ENCODE measurements around the gene WWC2. TPM values are rescaled to one million over a fixed set of nuclear protein-coding genes. Genes with fewer than 3 reads are reported as not detected.

WWC2 gene
- total RNA-seq, 1 donor from 2014 or later = 39.6 TPM

DNA sequence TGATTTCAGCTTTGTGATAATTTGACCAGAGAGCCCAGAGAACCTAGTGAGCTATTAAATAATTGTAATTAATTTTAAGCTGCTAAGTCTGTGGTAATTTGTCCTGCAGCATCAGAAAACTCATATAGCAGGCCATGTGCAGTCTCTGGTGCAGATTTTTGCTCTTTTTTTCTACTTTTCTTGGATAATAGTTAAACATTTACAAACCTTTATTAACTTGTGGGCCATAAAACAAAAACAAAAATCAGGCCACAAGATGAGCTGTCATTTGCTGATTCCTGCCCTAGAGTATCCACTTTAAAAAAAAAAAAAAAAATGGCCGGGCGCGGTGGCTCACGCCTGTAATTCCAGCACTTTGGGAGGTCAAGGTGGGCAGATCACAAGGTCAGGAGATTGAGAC, 121.2 kb downstream of the WWC2 start:
- Histone ChIP-seq H3K9ac (no peak overlapping the region), H3K27ac (no peak overlapping the region), H3K4me1 (peaks cover 3% of the 10 kb centered on the region), H3K9me3 (ENCODE audit: low read depth) (no peaks in the 10 kb centered on the region), H3K27me3 (no peaks in the 10 kb centered on the region), H3F3A (ENCODE audit: low read depth) (no peaks in the 10 kb centered on the region), H3K4me2 (no peak overlapping the region), H3K4me3 (no peak overlapping the region), H4K20me1 (ENCODE audit: low read depth) (no peaks in the 10 kb centered on the region), H3K36me3 (no peaks in the 10 kb centered on the region), H2AFZ (replicated peaks) (no peak overlapping the region), H3K79me2 (ENCODE audit: low read depth) (no peaks in the 10 kb centered on the region)
- Mint-ChIP-seq H3K36me3 (no peaks in the 10 kb centered on the region), H3K27ac (no peak overlapping the region), H3K4me1 (no peaks in the 10 kb centered on the region), H3K9me3 (no peaks in the 10 kb centered on the region), H3K4me3 (no peak overlapping the region), H3K27me3 (ENCODE audit: insufficient read depth, low read depth) (peaks cover 2% of the 10 kb centered on the region)
- TF ChIP-seq, protein P1, sequence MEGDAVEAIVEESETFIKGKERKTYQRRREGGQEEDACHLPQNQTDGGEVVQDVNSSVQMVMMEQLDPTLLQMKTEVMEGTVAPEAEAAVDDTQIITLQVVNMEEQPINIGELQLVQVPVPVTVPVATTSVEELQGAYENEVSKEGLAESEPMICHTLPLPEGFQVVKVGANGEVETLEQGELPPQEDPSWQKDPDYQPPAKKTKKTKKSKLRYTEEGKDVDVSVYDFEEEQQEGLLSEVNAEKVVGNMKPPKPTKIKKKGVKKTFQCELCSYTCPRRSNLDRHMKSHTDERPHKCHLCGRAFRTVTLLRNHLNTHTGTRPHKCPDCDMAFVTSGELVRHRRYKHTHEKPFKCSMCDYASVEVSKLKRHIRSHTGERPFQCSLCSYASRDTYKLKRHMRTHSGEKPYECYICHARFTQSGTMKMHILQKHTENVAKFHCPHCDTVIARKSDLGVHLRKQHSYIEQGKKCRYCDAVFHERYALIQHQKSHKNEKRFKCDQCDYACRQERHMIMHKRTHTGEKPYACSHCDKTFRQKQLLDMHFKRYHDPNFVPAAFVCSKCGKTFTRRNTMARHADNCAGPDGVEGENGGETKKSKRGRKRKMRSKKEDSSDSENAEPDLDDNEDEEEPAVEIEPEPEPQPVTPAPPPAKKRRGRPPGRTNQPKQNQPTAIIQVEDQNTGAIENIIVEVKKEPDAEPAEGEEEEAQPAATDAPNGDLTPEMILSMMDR (IDR thresholded peaks at IDR 0.05) = no peak
- TF ChIP-seq EZH2phosphoT487 (IDR thresholded peaks at IDR 0.05) (no peak), EZH2 (IDR thresholded peaks at IDR 0.05) (no peak)
- DNase-seq (ENCODE audit: low spot score) = no peak

DNA sequence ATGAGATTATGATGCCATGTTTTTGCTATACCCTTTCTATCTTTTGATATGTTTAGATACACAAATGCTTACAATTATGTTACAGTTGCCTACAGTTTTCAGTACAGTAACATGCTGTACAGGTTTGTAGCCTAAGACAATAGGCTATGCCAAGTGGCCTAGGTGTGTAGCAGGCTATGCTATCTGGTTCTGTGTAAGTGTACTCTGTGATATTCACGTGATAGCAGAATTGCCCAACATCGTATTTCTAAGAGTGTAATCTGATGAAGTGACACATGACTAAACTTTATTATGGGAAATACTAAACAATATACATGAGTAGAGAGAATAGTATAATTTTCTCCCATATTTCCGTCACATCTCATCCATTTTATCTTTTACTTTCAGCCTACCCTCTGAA, 124.0 kb downstream of the WWC2 start:
- Mint-ChIP-seq H3K4me3 (no peak overlapping the region), H3K27me3 (ENCODE audit: insufficient read depth, low read depth) (peaks cover 2% of the 10 kb centered on the region), H3K36me3 (no peaks in the 10 kb centered on the region), H3K4me1 (no peaks in the 10 kb centered on the region), H3K9me3 (no peaks in the 10 kb centered on the region), H3K27ac (no peak overlapping the region)
- no peaks in the 10 kb centered on the region for H3F3A ChIP-seq (ENCODE audit: low read depth)
- H3K27ac ChIP-seq = no peak overlapping the region
- no peak overlapping the region for H3K9ac ChIP-seq
- no peaks in the 10 kb centered on the region for H3K9me3 ChIP-seq (ENCODE audit: low read depth)
- no peak overlapping the region for H3K4me3 ChIP-seq
- no peaks in the 10 kb centered on the region for H3K36me3 ChIP-seq
- no peaks in the 10 kb centered on the region for H4K20me1 ChIP-seq (ENCODE audit: low read depth)
- DNase-seq (ENCODE audit: low spot score) = no peak
- H3K4me2 ChIP-seq = no peak overlapping the region
- H3K27me3 ChIP-seq = no peaks in the 10 kb centered on the region
- H3K79me2 ChIP-seq (ENCODE audit: low read depth) = no peaks in the 10 kb centered on the region
- no peak overlapping the region for H2AFZ ChIP-seq (replicated peaks)
- peaks cover 13% of the 10 kb centered on the region for H3K4me1 ChIP-seq
- TF ChIP-seq EZH2phosphoT487 (IDR thresholded peaks at IDR 0.05) (no peak), EZH2 (IDR thresholded peaks at IDR 0.05) (no peak)
- TF ChIP-seq, protein P1 (IDR thresholded peaks at IDR 0.05) = no peak

DNA sequence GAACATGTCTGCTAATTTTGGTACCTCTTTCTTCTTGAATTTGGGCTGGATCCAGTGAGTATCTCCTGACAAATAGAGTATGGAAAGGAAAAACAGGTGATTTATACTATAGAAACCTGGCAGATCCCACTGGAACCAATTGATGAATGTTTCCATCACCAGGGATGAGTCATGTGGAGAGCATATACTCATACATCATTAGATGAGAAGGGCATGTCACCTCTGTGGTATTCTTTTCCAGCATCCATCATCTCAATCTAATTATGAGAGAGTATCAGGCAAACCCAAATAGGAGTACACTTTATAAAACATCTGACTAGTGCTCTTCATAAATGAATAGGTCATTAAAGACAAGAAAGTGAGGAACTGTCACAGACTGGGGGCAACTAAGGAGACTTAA, 130.3 kb downstream of the WWC2 start:
- H2AFZ ChIP-seq (replicated peaks) = no peak overlapping the region
- H3K9ac ChIP-seq = no peak overlapping the region
- peaks cover 7% of the 10 kb centered on the region for H3K36me3 Mint-ChIP-seq
- H3K27me3 Mint-ChIP-seq (ENCODE audit: insufficient read depth, low read depth) = no peaks in the 10 kb centered on the region
- no peaks in the 10 kb centered on the region for H3K27me3 ChIP-seq
- H4K20me1 ChIP-seq (ENCODE audit: low read depth) = peaks cover 6% of the 10 kb centered on the region
- no peak overlapping the region for H3K4me2 ChIP-seq
- H3K9me3 Mint-ChIP-seq = no peaks in the 10 kb centered on the region
- no peak overlapping the region for H3K4me3 Mint-ChIP-seq
- peaks cover 30% of the 10 kb centered on the region for H3K4me1 ChIP-seq
- peaks cover 24% of the 10 kb centered on the region for H3F3A ChIP-seq (ENCODE audit: low read depth)
- no peak overlapping the region for H3K27ac ChIP-seq
- H3K79me2 ChIP-seq (ENCODE audit: low read depth) = no peaks in the 10 kb centered on the region
- no peak overlapping the region for H3K27ac Mint-ChIP-seq
- DNase-seq (ENCODE audit: low spot score) = no peak
- H3K9me3 ChIP-seq (ENCODE audit: low read depth) = no peaks in the 10 kb centered on the region
- TF ChIP-seq EZH2phosphoT487 (IDR thresholded peaks at IDR 0.05) (no peak), EZH2 (IDR thresholded peaks at IDR 0.05) (no peak)
- peaks cover 2% of the 10 kb centered on the region for H3K4me1 Mint-ChIP-seq
- H3K36me3 ChIP-seq = peaks cover 3% of the 10 kb centered on the region
- H3K4me3 ChIP-seq = no peak overlapping the region

DNA sequence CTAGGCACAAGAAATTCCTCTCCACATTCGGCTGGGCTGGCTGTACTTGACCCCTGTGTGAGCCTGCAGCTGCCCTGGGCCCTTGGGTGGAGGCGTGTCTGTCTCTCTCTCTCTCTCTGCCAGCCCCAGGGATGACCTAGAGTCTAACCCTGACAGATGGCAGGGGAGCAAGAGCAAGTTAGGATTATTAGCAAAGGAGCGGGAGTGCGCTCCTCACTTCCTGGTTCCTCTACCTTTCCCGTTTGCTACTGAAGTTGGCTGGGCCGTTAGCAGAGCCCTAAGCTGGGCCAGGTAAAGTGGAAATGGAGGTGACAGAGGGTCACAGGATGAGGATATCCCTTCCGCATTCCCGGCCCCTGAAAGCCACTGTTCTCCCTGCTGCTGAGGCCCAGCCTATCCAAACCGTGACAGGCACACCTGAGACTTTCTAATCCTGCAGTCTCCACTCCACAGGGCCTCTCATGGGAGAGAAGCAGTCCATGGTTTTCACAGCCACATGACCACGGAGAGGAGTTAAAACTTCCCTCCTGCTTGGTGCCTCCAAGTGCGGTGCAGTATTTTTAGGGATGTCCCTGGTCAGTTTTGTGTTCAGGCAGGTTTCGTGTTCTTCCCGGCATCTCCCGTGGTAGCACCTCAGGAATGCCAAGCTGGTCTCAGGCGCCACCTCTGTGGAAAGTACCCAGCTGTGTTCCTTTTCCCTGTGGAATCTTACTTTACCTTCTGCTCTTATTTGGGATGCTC, 141.7 kb downstream of the WWC2 start:
- no peak overlapping the region for H3K27ac ChIP-seq
- H3K9me3 ChIP-seq (ENCODE audit: low read depth) = no peaks in the 10 kb centered on the region
- H3K4me1 ChIP-seq = peaks cover 12% of the 10 kb centered on the region
- H3K27me3 ChIP-seq = no peaks in the 10 kb centered on the region
- H2AFZ ChIP-seq (replicated peaks) = no peak overlapping the region
- peaks cover 14% of the 10 kb centered on the region for H3K4me1 Mint-ChIP-seq
- peaks cover 11% of the 10 kb centered on the region for H3K9me3 Mint-ChIP-seq
- DNase-seq (ENCODE audit: low spot score) = no peak
- no peak overlapping the region for H3K4me2 ChIP-seq
- no peak overlapping the region for H3K9ac ChIP-seq
- H4K20me1 ChIP-seq (ENCODE audit: low read depth) = no peaks in the 10 kb centered on the region
- no peaks in the 10 kb centered on the region for H3K36me3 ChIP-seq
- H3K4me3 ChIP-seq = no peak overlapping the region
- no peaks in the 10 kb centered on the region for H3F3A ChIP-seq (ENCODE audit: low read depth)
- no peak overlapping the region for H3K4me3 Mint-ChIP-seq
- H3K36me3 Mint-ChIP-seq = peaks cover 28% of the 10 kb centered on the region
- TF ChIP-seq, protein P1 (IDR thresholded peaks at IDR 0.05) = no peak
- no peak for TF ChIP-seq EZH2phosphoT487 (IDR thresholded peaks at IDR 0.05)
- no peak for TF ChIP-seq EZH2 (IDR thresholded peaks at IDR 0.05)
- H3K79me2 ChIP-seq (ENCODE audit: low read depth) = no peaks in the 10 kb centered on the region
- H3K27ac Mint-ChIP-seq = peak overlapping the region; percentile 65
- H3K27me3 Mint-ChIP-seq (ENCODE audit: insufficient read depth, low read depth) = no peaks in the 10 kb centered on the region
